ENCODE data around the gene RPL36AL.
"Not testable (repeated sequence)": the region's sequence is repeated elsewhere in the genome, so short reads cannot be mapped to it uniquely, and the experiment has no call there.

The RPL36AL gene

DNA sequence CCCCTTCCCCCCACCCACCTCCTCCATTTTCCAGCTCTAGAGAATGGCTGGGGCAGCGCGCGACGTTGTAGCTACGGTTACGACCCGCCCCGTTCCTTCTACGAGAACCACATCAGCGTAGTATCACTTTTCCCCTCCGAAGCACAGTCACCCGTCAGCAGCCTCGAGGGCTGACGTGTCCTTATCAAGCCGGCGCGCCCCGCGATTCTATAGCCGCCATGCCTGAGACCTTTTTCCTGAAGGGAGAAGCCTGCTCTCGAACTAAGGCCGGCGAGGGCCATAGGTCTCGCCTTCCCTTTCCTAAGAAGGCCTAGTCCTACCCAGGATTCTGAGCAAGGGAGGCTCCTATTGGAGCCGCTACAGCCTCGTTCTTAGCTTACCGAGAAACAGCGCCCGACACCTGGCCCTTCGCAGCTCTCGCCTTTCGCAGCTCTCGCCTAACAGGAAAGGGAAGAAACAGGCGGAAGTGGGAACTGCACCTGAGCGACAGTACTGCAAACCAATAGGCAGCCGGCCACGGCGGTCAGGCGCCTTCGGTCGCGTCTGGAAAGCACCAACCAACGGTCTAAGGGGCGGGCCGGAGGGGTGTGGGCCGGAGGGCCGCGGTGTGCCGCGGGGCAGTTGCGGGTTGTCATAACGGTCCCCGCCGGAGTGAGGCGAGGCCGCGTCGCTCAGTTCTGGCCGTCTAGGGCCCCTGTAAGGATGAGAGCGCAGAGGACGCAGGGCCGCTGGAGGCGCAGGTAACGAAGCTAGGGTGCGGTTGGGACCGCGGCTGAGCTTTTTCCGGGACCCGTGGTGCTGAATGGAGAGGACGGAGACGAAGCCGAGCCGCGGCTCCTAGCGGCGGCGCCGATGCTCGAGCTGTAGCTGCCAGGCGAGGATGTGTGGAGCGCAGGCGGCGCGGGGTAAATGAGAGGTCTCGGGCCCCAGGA is at the start of gene RPL36AL, which contains the start of gene MGAT2:
Gene RPL36AL, minus strand, starts transcription at position 445 of the 932 bp plus-strand sequence. CDS start 1,522 bp downstream, outside the sequence.
Gene MGAT2, plus strand, starts transcription at position 618 of the 932 bp plus-strand sequence. CDS start 470 bp downstream, outside the sequence.
- peak; percentile 99 for DNase-seq

DNA sequence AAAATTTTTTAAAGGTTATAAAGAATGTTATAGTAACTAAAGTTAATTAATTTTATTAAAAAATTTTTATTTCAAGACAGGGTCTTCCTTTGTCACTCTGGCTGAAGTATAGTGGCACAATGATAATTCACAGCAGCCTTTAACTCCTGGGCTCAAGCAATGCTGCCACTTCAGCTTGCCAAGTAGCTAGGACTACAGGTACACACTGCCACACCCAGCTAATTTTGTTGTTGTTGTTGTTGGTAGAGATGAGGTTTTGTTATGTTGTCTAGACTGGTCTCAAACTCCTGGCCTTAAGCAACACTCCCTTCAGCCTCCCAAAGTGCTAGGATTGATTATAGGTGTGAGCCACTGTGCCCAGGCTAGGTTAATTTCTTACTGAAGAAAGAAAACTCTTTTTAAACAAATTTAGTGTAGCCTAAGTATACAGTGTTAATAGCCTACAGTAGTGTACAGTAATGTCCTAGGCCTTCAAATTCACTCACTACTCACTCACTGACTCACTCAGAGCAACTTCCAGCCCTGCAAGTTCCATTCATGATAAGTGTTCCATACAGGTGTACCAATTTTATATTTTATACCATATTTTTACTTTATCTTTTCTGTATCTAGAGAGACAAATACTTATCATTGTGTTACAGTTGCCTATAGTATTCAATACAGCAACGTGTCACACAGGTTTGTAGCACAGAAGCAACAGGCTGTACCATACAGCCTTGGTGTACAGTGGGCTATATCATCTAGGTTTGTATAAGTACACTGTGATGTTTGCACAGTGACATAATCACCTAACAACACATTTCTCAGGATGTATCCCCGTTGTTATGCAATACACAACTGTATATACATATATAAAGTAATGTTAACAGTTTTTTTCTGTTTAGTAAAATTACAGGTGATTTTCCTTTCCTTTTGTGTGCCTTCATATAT is 39.4 kb upstream of the RPL36AL start:
- no peak for DNase-seq

DNA sequence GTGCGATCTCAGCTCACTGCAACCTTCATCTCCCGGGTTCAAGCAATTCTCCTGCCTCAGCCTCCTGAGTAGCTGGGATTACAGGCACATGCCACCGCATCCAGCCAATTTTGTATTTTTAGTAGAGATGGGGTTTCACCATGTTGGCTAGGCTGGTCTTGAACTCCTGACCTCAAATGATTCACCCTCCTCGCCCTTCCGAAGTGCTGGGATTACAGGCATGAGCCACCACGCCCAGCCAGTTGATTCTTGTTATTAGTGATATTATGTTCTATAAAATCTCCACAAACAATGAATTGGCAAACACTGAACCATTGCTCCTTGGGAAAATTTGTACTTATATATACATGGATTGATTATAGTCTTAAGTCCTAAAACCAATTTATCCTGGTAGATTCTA is 37.1 kb upstream of the RPL36AL start:
- DNase-seq = not testable (repeated sequence)

DNA sequence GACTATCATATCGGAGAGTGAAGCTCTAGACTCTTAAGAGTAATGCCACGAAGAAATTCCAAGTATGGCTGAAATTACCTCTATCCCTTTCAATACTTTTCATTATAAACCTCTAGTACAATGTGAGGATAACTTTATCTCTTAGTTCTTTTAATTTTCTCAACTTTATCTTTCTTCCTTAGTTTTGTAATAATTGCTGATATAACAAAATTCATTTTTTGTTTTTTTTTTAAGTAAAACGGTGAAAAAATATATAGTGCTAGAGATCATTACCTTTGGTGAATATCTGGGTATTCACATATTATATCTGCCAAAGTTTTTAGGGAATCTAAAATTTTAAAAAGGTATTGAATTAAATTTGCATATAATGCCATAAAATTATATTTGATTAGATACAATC is 34.1 kb upstream of the RPL36AL start:
- no peak for DNase-seq

DNA sequence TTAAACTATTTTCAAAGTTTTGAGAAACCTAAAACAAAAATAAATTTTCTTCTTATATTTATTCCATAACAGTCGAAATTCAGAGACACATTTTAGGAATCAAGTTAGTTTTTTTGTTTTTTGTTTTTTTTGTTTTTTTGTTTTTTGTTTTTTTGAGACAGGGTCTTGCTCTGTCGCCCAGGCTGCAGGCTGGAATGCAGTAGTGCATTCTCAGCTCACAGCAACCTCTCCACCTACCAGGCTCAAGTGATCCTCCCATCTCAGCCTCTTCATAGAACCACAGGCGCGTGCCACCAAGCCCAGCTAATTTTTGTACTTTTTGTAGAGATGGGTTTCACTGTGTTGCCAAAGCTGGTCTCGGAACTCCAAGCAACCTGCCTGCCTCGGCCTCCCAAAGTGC is 33.1 kb upstream of the RPL36AL start:
- no peak for DNase-seq

DNA sequence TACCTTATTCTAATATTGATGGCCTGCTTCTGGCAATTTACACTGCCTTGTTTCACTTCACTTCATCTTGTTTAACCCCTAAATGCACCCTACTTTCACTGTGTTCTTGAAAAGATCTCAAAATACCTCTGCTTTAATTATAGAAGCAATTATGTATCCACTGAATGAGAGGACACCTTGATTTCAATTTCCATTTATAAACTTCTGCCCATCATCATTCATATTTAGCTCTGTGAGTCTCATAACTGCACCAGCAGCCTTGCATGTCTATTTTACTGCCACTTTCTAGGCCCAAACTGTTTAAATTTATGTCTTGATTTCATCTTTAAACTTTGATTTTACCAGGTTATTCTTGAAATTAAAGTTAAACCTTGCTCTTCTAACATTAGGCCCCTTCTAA is 21.7 kb upstream of the RPL36AL start:
- DNase-seq = no peak

DNA sequence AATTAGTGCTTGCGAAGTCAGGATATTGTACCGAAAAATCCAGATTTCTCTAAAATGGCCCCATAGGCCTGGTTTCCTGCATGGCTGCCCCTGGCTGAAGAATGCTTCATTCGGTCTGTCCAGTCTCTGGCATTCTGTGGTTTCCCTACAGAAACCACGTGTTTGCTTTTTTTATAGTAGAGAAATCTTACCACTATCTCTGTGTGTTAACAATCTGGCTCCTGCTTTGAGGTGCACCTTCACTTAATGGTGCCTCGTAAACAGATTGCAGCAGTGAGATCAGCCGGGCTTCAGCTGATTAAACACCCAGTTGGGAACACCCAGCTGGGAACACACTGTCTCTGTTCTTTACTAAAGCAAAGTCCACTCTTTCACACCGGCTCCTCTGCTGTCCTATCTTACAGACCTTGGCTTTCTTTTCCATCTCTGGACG is 21.3 kb upstream of the RPL36AL start:
- no peak for DNase-seq

DNA sequence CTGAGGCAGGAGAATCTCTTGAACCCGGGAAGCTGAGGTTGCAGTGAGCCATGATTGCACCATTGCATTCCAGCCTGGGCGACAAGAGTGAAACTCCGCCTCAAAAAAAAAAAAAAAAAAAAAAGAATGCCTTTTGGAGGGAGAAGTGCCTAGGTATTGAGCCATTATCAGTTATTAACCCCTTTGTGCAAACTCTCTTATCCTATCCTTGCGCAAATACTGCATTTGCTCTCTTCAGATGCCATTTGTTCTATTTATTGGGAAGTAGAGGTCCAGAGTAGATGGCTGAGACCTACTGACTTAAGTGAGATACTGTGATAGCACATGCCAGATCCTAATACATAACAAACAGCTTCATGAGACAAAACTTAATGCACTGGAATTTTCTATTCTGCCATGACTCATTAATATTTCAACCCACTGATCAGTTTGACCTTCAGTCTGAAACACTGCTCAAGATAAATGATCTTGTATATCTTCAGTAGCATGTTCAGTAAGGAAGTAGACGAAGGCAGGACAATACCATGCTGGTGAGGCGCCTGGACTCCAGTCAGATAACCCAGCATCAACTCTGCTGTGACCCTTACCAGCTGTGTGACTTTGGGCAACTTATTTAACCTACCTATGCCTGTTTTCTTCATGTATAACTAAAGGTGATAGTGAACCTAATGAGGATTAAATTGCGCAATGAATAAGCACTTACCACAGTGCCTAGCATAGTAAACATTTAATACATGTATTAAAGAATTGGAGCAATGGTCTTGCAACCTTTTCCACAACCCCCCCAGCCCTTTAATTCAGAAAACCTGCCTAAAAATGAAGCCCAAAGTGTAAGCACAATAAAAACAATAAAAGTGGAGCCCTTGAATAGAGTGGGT is 20.4 kb upstream of the RPL36AL start:
- DNase-seq = no peak

DNA sequence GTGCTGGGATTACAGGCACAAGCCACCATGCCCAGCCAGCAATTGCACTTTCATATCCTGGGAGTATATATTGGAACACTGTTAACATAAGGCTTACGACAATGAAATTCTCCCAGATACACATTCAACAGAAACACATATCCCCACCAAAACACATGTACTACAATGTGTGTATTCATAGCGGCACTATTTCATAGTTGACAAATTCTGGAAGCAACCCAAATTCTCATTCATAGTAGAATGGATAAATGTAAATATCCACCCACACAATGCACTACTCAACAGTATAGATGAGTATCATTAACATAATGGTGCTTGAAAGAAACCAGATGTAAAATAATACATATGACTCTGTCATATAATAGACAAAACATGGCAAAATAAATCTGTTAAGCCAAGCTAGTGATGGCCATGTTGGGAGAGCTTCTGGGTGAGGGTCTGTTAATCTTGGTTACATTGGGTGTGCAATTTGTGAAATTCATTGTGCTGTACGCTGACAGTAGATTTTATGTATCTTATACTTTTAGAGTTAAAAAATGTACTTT is 17.2 kb upstream of the RPL36AL start:
- DNase-seq = no peak

DNA sequence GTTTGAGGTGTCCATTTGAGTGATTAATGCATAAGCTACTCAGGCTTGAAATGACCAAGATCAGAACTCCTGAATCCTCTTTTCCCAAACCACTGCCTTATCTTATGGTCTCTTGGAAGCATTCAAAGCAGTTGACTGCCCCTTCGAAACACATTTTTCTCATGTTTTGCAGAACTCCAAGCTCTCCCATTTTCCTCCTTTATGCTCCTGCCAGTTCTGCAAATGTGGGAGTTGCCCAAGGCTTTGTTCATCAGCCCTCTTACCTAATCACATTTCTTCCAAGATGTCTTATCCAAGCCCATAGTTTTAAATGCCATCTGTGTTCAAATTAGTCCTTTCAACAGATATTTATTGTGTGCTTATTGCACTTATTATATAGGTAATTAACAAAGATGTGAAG is 16.4 kb upstream of the RPL36AL start:
- no peak for DNase-seq

DNA sequence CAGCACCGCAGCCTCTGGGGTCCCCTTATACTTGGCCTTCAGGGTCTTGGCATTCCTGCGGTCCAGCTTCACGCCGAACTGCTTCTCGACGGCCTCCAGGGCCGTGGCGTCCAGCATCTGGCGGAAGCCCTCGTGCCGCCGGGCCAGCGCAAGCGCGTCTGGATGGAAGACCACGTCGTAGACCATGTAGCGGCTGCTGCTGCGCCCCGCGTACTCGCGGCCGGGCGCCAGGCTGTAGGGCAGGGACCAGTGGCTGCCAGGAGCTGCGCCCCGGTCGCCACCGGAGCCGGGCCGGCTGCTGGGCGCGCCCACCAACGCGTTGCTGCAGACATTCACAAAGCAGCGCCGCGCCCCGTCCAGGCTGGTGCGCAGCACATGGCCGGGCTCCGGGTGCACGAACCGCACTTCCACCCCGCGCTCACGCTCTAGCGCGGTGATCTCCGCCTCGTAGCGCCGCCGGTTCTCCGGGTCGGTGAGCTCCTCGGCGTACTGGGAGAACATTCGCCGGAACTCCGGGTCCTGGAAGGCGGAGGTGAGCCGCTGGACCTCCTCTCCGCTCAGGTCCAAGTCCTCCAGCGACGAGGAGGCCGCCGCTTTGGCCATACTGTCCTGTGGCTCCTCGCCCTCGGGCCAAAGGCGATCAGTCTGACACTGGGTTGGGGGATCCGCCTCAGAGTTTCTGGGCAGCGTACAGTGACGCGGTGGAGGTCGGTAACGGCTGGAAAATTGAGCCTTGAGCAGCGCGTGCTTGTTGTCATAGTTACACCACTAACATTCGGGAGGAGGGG is 14.3 kb upstream of the RPL36AL start, which contains the start of gene DNAAF2:
Gene DNAAF2, minus strand, starts transcription at position 698 of the 788 bp plus-strand sequence. Its CDS starts 95 bp downstream, at position 603.
- DNase-seq = peak; percentile 75

DNA sequence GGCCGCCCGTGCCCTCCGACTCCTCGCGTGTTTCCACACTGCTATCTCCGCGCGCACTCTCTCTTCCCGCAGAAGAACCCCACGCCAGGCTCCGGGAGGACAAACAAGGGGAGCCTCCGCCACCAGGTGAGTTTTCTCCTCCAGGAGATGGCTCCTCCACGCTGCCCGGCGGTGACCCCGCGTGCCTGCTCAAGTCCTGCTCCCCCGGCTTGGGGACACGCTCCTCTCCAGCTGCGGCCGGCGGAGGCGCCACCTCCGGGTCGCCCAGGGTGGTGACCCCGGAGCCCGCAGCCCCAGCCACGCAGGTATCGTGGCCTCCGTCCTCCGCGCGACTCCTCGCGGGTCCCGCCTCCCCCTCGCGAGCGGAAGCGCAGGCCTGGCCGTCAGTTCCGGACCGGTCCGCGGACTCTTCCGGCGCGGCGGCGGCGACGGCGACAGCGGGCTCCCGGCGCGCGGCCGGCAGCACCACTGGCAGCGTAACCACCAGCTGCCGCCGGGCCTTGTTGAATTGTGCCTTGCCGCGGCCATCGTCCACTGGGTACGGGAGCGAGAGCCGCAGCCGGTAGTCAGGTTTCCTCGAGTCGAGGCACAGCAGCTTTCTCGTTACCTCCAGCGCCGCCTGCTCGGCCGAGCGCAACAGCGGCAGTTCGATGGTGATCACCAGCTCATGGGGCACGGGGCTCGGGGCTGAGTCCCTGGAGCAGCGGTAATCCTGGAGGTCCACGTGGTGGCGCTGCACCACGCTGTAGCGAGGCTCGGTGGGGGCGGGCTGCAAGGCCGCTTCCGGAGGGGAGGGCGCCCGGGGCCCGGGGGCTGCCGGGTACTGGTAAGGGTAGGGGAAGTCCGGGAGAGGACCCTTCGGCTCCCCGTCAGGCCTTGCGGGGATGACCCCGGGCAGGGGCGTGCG is 13.5 kb upstream of the RPL36AL start:
- peak; percentile 96 for DNase-seq

DNA sequence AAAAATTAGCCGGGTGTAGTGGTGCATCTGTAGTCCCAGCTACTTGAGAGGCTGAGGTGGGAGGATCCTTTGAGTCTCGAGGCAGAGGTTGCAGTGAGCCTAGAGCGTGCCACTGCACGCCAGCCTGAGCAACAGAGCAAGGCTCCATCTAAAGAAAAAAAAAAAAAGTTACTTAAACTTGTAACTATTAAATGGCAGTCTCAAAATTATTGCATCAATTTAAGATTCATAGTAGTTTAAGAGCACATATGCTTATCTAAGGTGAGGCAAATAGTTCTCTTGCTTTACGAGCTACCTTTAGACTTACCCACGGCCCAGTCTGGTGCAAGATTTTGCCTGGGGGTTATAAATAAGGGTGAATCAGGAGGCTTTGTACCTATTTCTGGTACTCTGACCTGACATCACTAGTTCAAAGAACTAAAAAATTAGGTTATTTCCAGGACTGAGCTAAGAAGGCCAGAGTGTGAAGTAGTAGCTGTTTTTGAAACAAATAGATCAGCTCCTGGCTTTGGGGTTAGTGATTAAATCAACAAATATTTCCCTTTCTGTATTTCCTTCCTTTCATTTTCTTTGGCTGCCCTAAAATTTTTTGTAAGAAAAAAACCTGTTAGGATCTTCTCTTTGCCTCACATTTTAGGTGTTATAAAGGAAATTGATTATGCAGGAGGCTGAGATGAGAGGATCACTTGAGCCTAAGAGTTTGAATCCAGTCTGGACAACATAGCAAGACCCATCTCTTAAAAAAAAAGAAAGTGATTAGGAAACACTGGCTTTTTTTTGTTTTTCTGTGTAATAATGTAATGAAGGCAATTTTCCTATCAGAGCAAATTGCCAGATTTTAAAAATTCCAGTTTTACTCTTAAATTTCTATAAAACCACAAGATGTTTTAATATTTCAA is 3.8 kb upstream of the RPL36AL start:
- no peak for DNase-seq

DNA sequence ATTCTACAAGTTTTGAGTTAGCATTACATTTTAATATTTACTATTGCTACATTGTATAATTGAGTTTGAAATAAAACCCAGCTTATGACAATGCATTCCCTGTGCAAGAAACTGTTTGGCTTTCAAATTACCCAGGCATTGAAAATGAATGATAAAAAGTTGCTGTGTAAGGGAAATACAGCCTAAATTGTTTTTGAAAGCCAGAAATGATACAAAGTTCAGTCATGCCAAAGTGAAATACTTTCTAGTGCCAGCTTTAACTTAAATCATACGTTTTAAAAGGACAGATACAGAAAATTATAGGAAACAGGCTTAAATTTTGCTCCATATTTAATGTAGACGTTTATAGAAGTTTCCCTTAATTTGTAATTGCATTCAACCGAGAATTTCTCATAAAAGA is 3.0 kb upstream of the RPL36AL start:
- DNase-seq = no peak

DNA sequence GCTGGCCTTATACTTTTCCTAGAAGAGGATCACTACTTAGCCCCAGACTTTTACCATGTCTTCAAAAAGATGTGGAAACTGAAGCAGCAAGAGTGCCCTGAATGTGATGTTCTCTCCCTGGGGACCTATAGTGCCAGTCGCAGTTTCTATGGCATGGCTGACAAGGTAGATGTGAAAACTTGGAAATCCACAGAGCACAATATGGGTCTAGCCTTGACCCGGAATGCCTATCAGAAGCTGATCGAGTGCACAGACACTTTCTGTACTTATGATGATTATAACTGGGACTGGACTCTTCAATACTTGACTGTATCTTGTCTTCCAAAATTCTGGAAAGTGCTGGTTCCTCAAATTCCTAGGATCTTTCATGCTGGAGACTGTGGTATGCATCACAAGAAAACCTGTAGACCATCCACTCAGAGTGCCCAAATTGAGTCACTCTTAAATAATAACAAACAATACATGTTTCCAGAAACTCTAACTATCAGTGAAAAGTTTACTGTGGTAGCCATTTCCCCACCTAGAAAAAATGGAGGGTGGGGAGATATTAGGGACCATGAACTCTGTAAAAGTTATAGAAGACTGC is 1.7 kb upstream of the RPL36AL start:
- DNase-seq = no peak

DNA sequence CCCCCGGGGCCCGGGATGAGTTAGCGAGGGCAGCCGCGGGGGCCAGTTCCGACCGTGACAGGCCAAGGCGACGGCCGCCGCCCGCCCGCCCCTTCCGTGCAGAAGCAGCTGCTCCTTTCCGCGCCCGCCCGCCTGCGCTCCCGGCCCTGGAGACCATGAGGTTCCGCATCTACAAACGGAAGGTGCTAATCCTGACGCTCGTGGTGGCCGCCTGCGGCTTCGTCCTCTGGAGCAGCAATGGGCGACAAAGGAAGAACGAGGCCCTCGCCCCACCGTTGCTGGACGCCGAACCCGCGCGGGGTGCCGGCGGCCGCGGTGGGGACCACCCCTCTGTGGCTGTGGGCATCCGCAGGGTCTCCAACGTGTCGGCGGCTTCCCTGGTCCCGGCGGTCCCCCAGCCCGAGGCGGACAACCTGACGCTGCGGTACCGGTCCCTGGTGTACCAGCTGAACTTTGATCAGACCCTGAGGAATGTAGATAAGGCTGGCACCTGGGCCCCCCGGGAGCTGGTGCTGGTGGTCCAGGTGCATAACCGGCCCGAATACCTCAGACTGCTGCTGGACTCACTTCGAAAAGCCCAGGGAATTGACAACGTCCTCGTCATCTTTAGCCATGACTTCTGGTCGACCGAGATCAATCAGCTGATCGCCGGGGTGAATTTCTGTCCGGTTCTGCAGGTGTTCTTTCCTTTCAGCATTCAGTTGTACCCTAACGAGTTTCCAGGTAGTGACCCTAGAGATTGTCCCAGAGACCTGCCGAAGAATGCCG is 872 bp upstream of the RPL36AL start:
- peak; percentile 73 for DNase-seq

DNA sequence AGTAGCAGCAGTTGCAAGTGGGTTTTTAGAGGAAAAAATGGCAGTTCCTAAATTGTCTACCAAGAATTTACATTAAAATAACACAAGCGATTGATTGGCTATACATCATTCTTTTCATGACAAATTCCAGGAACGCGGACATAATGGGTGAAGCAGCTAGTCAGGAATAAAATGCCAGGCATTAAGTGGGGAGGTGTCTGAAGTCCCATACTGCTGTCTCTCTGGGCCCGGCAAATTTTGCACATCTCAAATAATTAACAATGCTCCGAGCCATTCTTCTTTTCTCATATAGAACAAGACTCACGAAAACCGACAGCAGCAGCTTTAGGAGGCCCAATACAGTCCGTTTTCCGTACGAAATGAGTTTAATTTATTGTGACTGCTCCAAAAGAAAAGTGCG is 696 bp downstream of the RPL36AL start:
- no peak for DNase-seq

DNA sequence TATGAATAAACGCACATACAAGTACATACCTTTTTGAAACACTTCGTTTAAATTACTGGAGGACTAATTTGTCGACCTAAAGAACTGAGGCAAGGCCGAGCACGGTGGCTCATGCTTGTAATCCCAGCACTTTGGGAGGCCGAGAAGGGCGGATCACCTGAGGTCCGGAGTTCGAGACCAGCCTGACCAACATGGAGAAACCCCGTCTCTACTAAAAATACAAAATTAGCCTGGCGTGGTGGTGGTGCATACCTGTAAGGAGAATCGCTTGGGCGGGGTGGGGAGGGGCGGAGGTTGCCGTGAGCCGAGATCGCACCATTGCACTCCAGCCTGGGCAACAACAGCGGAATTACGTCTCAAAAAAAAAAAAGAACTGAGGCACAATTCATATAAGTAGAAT is 1.2 kb downstream of the RPL36AL start:
- DNase-seq = not testable (repeated sequence)

All from fibroblast of skin of right biceps (primary cell).